Measurements from ENCODE around the gene SAE1. TPM values are rescaled to one million over a fixed set of nuclear protein-coding genes. Genes with fewer than 3 reads are reported as not detected.
"Not testable (repeated sequence)": the region's sequence is repeated elsewhere in the genome, so short reads cannot be mapped to it uniquely, and the experiment has no call there.

The SAE1 gene
- total RNA-seq, 2 donors from 2014 or later: 43.7 to 48.7 TPM

GRCh38 chr19:47100290-47100689, 30.3 kb upstream of the SAE1 start:
- no peak for TF ChIP-seq CTCF (IDR thresholded peaks at IDR 0.05)
- H3K27me3 ChIP-seq: no peaks in the 10 kb centered on the region
- no peak for DNase-seq (ENCODE audit: low spot score)
- no peaks in the 10 kb centered on the region for H3K36me3 ChIP-seq
- H3K9me3 ChIP-seq: no peaks in the 10 kb centered on the region
- H3K4me3 ChIP-seq: no peak overlapping the region
- peaks cover 0 to 65% of the 10 kb centered on the region in 2 donors for H3K4me1 ChIP-seq
- no peak overlapping the region for H3K27ac ChIP-seq

- H3K27ac ChIP-seq; H3K9me3 ChIP-seq; H3K4me3 ChIP-seq; H3K36me3 ChIP-seq; DNase-seq (ENCODE audit: low spot score); H3K27me3 ChIP-seq: not testable (repeated sequence)
- peaks cover 0 to 65% of the 10 kb centered on the region in 2 donors for H3K4me1 ChIP-seq
Measured at GRCh38 chr19:47101116-47101515, 29.5 kb upstream of the SAE1 start.

GRCh38 chr19:47102346-47103060, 28.1 kb upstream of the SAE1 start:
- Histone ChIP-seq H3K27ac (peak overlapping the region in 1 of 2 donors; percentile 8), H3K4me3 (no peak overlapping the region), H3K4me1 (peaks cover 0 to 65% of the 10 kb centered on the region in 2 donors), H3K36me3 (no peaks in the 10 kb centered on the region), H3K27me3 (no peaks in the 10 kb centered on the region), H3K9me3 (no peaks in the 10 kb centered on the region)
- TF ChIP-seq CTCF (IDR thresholded peaks at IDR 0.05): no peak
- DNase-seq (ENCODE audit: low spot score): no peak

GRCh38 chr19:47104680-47105079, 26.0 kb upstream of the SAE1 start:
- H3K36me3 ChIP-seq: no peaks in the 10 kb centered on the region
- DNase-seq (ENCODE audit: low spot score): no peak
- no peaks in the 10 kb centered on the region for H3K27me3 ChIP-seq
- peaks cover 0 to 66% of the 10 kb centered on the region in 2 donors for H3K4me1 ChIP-seq
- peak overlapping the region in 1 of 2 donors; percentile 99 for H3K27ac ChIP-seq
- TF ChIP-seq CTCF (IDR thresholded peaks at IDR 0.05): no peak
- H3K4me3 ChIP-seq: no peak overlapping the region
- H3K9me3 ChIP-seq: no peaks in the 10 kb centered on the region

- Histone ChIP-seq H3K36me3 (no peaks in the 10 kb centered on the region), H3K27me3 (no peaks in the 10 kb centered on the region), H3K27ac (peak overlapping the region; percentile 99 to 100), H3K9me3 (no peaks in the 10 kb centered on the region), H3K4me1 (peaks cover 0 to 78% of the 10 kb centered on the region in 2 donors), H3K4me3 (no peak overlapping the region)
- TF ChIP-seq CTCF (IDR thresholded peaks at IDR 0.05): no peak
- DNase-seq (ENCODE audit: low spot score): no peak
Measured at GRCh38 chr19:47105874-47106273, 24.8 kb upstream of the SAE1 start.

GRCh38 chr19:47106821-47107201, 23.8 kb upstream of the SAE1 start:
- Histone ChIP-seq H3K27ac (peak overlapping the region; percentile 99 to 100), H3K36me3 (no peaks in the 10 kb centered on the region), H3K27me3 (no peaks in the 10 kb centered on the region), H3K4me1 (peaks cover 0 to 78% of the 10 kb centered on the region in 2 donors), H3K4me3 (no peak overlapping the region), H3K9me3 (no peaks in the 10 kb centered on the region)
- no peak for DNase-seq (ENCODE audit: low spot score)
- no peak for TF ChIP-seq CTCF (IDR thresholded peaks at IDR 0.05)

Measured in right atrium auricular region (tissue), 2 donors.